IMR-90 (cell line): ENCODE measurements around the gene DYRK3. TPM values are rescaled to one million over a fixed set of nuclear protein-coding genes. Genes with fewer than 3 reads are reported as not detected.

Experiments
- ATAC-seq: fragments of 200-7000 bp; cut with Tn5 transposase; 2 replicates; pipeline ENCODE4 v1.9.1; 2020; ENCODE audit warnings: low read depth, mild to moderate bottlenecking, moderate library complexity
- Bru-seq: library from RNA; stranded (reverse); fragments of 400-500 nt; gene quantifications from one replicate; lab custom pipeline; 2021; lab: Mats Ljungman, UMichigan
- BruChase-seq, 2 experiments: library from RNA; stranded (reverse); fragments of 400-500 nt; gene quantifications; one replicate each; lab custom pipeline; 2021; lab: Mats Ljungman, UMichigan
- BruUV-seq: library from RNA; stranded (reverse); fragments of 400-500 nt; replicated peaks from 2 replicates; lab custom pipeline; 2021; lab: Mats Ljungman, UMichigan
- CTCF ChIA-PET: fragments of 300-600 bp; formaldehyde crosslinking; extraction: SDS; loops from one replicate; lab custom pipeline; 2021; ENCODE audit warnings: antibody characterized with exemption; lab: Yijun Ruan, JAX
- POLR2A ChIA-PET: fragments of 300-600 bp; sonication (Branson Sonifier 250); formaldehyde crosslinking; loops from one replicate; lab custom pipeline; 2022; ENCODE audit warnings: antibody characterized with exemption; ENCODE audit not compliant: unreplicated experiment; lab: Charles Lee
- DNase-seq: peaks from one replicate; pipeline ENCODE4 v3.0.0; 2013
- H2AFZ ChIP-seq: replicated peaks from 2 replicates; pipeline ENCODE3; 2013; ENCODE audit warnings: low read length, mild to moderate bottlenecking; ENCODE audit not compliant: poor library complexity
- H2AK5ac ChIP-seq: 2 replicates; pipeline ENCODE4 v1.6.1; 2013; ENCODE audit warnings: low read depth, low read length, inconsistent platforms
- H2AK9ac ChIP-seq: replicated peaks from 2 replicates; pipeline ENCODE3; 2013; ENCODE audit warnings: mild to moderate bottlenecking, low read depth, low read length, moderate library complexity; ENCODE audit not compliant: poor library complexity
- H2BK120ac ChIP-seq: 2 replicates; pipeline ENCODE4 v1.6.1; 2013; ENCODE audit warnings: low read depth, low read length, inconsistent platforms
- H2BK15ac ChIP-seq: 3 replicates; pipeline ENCODE4 v1.6.1; 2013; ENCODE audit warnings: low read depth, low read length, inconsistent platforms
- H2BK20ac ChIP-seq: 2 replicates; pipeline ENCODE4 v1.6.1; 2013; ENCODE audit warnings: low read depth, mild to moderate bottlenecking, inconsistent platforms, low read length, moderate library complexity
- H2BK5ac ChIP-seq: 2 replicates; pipeline ENCODE4 v1.6.1; 2013; ENCODE audit warnings: mild to moderate bottlenecking, low read depth, low read length, inconsistent platforms; ENCODE audit not compliant: poor library complexity, severe bottlenecking
- H3K14ac ChIP-seq: replicated peaks from 2 replicates; pipeline ENCODE4 v1.6.1; 2013; ENCODE audit warnings: low read depth, low read length, inconsistent platforms
- H3K18ac ChIP-seq: 2 replicates; pipeline ENCODE4 v1.6.1; 2013; ENCODE audit warnings: low read depth, low read length, control low read depth
- H3K23ac ChIP-seq: 2 replicates; pipeline ENCODE4 v1.6.1; 2013; ENCODE audit warnings: low read depth, low read length, inconsistent platforms
- H3K27ac ChIP-seq: 2 replicates; pipeline ENCODE4 v1.5.1; 2013; ENCODE audit warnings: mild to moderate bottlenecking, control low read depth, low read length; ENCODE audit not compliant: insufficient read depth
- H3K27me3 ChIP-seq: 2 replicates; pipeline ENCODE4 v1.6.1; 2013; ENCODE audit warnings: low read length; ENCODE audit not compliant: control insufficient read depth, insufficient read depth
- H3K36me3 ChIP-seq: 2 replicates; pipeline ENCODE4 v1.6.1; 2013; ENCODE audit warnings: low read length, mixed read lengths; ENCODE audit not compliant: control insufficient read depth, insufficient read depth
- H3K4ac ChIP-seq: 2 replicates; pipeline ENCODE4 v1.6.1; 2013; ENCODE audit warnings: low read depth, low read length, inconsistent platforms
- H3K4me1 ChIP-seq: 2 replicates; pipeline ENCODE4 v1.6.1; 2013; ENCODE audit warnings: low read length, mixed read lengths; ENCODE audit not compliant: control insufficient read depth, insufficient read depth
- H3K4me2 ChIP-seq: 2 replicates; pipeline ENCODE4 v1.6.1; 2013; ENCODE audit warnings: low read depth, mild to moderate bottlenecking, control low read depth, low read length, moderate library complexity
- H3K4me3 ChIP-seq: 2 replicates; pipeline ENCODE4 v1.5.1; 2013; ENCODE audit warnings: low read depth, mild to moderate bottlenecking, control low read depth, low read length, moderate library complexity; ENCODE audit not compliant: insufficient read depth
- H3K56ac ChIP-seq: 2 replicates; pipeline ENCODE4 v1.6.1; 2013; ENCODE audit warnings: low read length, inconsistent platforms; ENCODE audit not compliant: insufficient read depth; ENCODE audit errors: extremely low read depth
- H3K79me1 ChIP-seq, 2 experiments: 2 replicates each; pipeline ENCODE4 v1.6.1; 2013; ENCODE audit warnings: low read length in 2 of 2, inconsistent platforms in 1 of 2, low read depth in 1 of 2
- H3K9ac ChIP-seq: 2 replicates; pipeline ENCODE4 v1.6.1; 2013; ENCODE audit warnings: low read depth, low read length, control low read depth
- H3K9me1 ChIP-seq: 2 replicates; pipeline ENCODE4 v1.6.1; 2013; ENCODE audit warnings: low read length, inconsistent platforms; ENCODE audit not compliant: insufficient read depth
- H3K9me3 ChIP-seq: 2 replicates; pipeline ENCODE4 v1.6.1; 2013; ENCODE audit warnings: low read length; ENCODE audit not compliant: control insufficient read depth, insufficient read depth
- H4K20me1 ChIP-seq: 2 replicates; pipeline ENCODE4 v1.6.1; 2013; ENCODE audit warnings: low read length, inconsistent platforms; ENCODE audit not compliant: insufficient read depth
- H4K5ac ChIP-seq: 2 replicates; pipeline ENCODE4 v1.6.1; 2013; ENCODE audit warnings: mild to moderate bottlenecking, low read depth, low read length, control low read depth
- H4K8ac ChIP-seq, 2 experiments: 2 replicates each; pipeline ENCODE4 v1.6.1; 2013; ENCODE audit warnings: low read depth in 2 of 2, low read length in 2 of 2, control low read depth in 1 of 2, inconsistent platforms in 1 of 2
- H4K91ac ChIP-seq: 2 replicates; pipeline ENCODE4 v1.6.1; 2013; ENCODE audit warnings: low read depth, low read length, inconsistent platforms; ENCODE audit not compliant: insufficient read depth
- BHLHE40 ChIP-seq: fragments of 150-350 bp; IDR thresholded peaks from 2 replicates; pipeline ENCODE4 v1.6.1; 2016; ENCODE audit warnings: mild to moderate bottlenecking, low read depth, low read length
- CEBPB ChIP-seq: IDR thresholded peaks from 2 replicates; pipeline ENCODE4 v1.6.1; 2012; ENCODE audit warnings: low read depth, low read length, improper control_type of control experiment
- CHD1 ChIP-seq: IDR thresholded peaks from 2 replicates; pipeline ENCODE4 v1.6.1; 2012; ENCODE audit warnings: low read depth, low read length, improper control_type of control experiment
- CTCF ChIP-seq: conservative IDR thresholded peaks from 2 replicates; pipeline ENCODE4 v1.5.1; 2012; ENCODE audit warnings: mild to moderate bottlenecking, low read depth, low read length, improper control_type of control experiment
- FOS ChIP-seq: fragments of 150-350 bp; IDR thresholded peaks from 2 replicates; pipeline ENCODE4 v1.6.1; 2016; ENCODE audit warnings: low read depth, low read length
- MAZ ChIP-seq: IDR thresholded peaks from 2 replicates; pipeline ENCODE4 v1.6.1; 2012; ENCODE audit warnings: low read depth, mild to moderate bottlenecking, low read length, improper control_type of control experiment, moderate library complexity, borderline replicate concordance
- MXI1 ChIP-seq: IDR thresholded peaks from 2 replicates; pipeline ENCODE4 v1.6.1; 2012; ENCODE audit warnings: low read depth, mild to moderate bottlenecking, low read length, moderate library complexity, borderline replicate concordance
- NFE2L2 ChIP-seq: fragments of 150-350 bp; IDR thresholded peaks from 2 replicates; pipeline ENCODE4 v1.6.1; 2016; ENCODE audit warnings: low read depth, mild to moderate bottlenecking, low read length
- POLR2A ChIP-seq: IDR thresholded peaks from 2 replicates; pipeline ENCODE4 v1.6.1; 2012; ENCODE audit warnings: mild to moderate bottlenecking, low read depth, low read length
- RCOR1 ChIP-seq: IDR thresholded peaks from 2 replicates; pipeline ENCODE4 v1.6.1; 2012; ENCODE audit warnings: mild to moderate bottlenecking, low read length, improper control_type of control experiment; ENCODE audit not compliant: insufficient replicate concordance
- SMC3 ChIP-seq: fragments of 150-350 bp; IDR thresholded peaks from 2 replicates; pipeline ENCODE4 v1.6.1; 2016; ENCODE audit warnings: low read depth, mild to moderate bottlenecking, antibody characterized with exemption, low read length, moderate library complexity
- WGBS, 2 experiments: methylation state at CpG; one replicate each; pipeline versions ENCODE4 v1.1.5 to v1.1.7; 2013; ENCODE audit warnings: missing lambda C conversion rate in 2 of 2; ENCODE audit not compliant: insufficient read length in 1 of 2; ENCODE audit errors: extremely low coverage in 2 of 2; 5-methylcytosine and 5-hydroxymethylcytosine counted together
- dilution Hi-C: fragments of 300-500 bp; cut with HindIII; formaldehyde crosslinking; loops from one replicate; pipeline ENCODE4 v1.14.3; 2018; ENCODE audit warnings: low sequenced_read_pairs; ENCODE audit not compliant: unreplicated experiment
- in situ Hi-C: fragments of 300-500 bp; cut with MboI; formaldehyde crosslinking; loops from 3 replicates; pipeline ENCODE4 v1.14.3; 2019; ENCODE audit warnings: low sequenced_read_pairs, inconsistent platforms, mixed read lengths
- intact Hi-C: fragments of 100-400 bp; cut with micrococcal nuclease; formaldehyde crosslinking; loops from 2 replicates; pipeline ENCODE4 v1.10.0; 2022
- long read RNA-seq: library from polyadenylated mRNA; unstranded; transcript quantifications from one replicate; pipeline ENCODE4 v2.0.0, GENCODE V29; 2021; ENCODE audit not compliant: unreplicated experiment
- polyA plus RNA-seq, 3 experiments: library from polyadenylated mRNA; depleted of rRNA; stranded (reverse); fragments of >200 nt; gene quantifications; 2 replicates each; pipeline ENCODE4 v1.2.3, GENCODE V29; 2012; ENCODE audit warnings: low replicate concordance in 1 of 3
- total RNA-seq: library from RNA; depleted of rRNA; stranded (reverse); fragments of >200 nt; gene quantifications from 2 replicates; pipeline ENCODE4 v1.2.3, GENCODE V29; 2012; rRNA removed

DYRK3 gene
- 21.1 and 22.0 TPM in 2 replicates for total RNA-seq
- 4.6 and 5.5 TPM in 2 replicates for polyA plus RNA-seq (2012; rRNA removed)
- 2.2 and 3.2 TPM in 2 replicates for polyA plus RNA-seq (2012; cell fraction: cytosol; rRNA removed)
- 2.4 and 9.7 TPM in 2 replicates for polyA plus RNA-seq (2012; cell fraction: nucleus; rRNA removed; ENCODE audit: low replicate concordance)
- percentile 73 among the genes with signal in this experiment for Bru-seq, nascent RNA
- percentile 77 among the genes with signal in this experiment for BruChase-seq, experiment 1, labeled RNA remaining after a 6-hour chase
- percentile 83 among the genes with signal in this experiment for BruChase-seq, experiment 2, labeled RNA remaining after a 2-hour chase
- long read RNA-seq, transcript DYRK3-203 (3 exons, 2,163 nt): major isoform, 6 of 18 reads
- long read RNA-seq, partial matches to known transcripts: 5 of 18 reads
- long read RNA-seq, other reads (novel, unspliced or antisense): 3 of 18 reads

- Histone ChIP-seq H3K56ac (peak within 1 kb of the TSS; percentile 49), H3K4ac (peak within 1 kb of the TSS; percentile 89), H3K27ac (peak within 1 kb of the TSS; percentile 69), H3K14ac (peak within 1 kb of the TSS; percentile 85; the same call in 1 of the 2 replicates), H2BK20ac (0 out of 2 replicates have a peak within 1 kb of the TSS, but pooled peaks have one; percentile 42), H3K9ac (peak within 1 kb of the TSS; percentile 61), H4K5ac (peak within 1 kb of the TSS; percentile 44), H3K23ac (peak within 1 kb of the TSS; percentile 97), H3K27me3 (no peaks in the 10 kb centered on the region), H2BK15ac (peak within 1 kb of the TSS; percentile 77; the same call in 1 of the 3 replicates), H3K4me2 (peak within 1 kb of the TSS; percentile 100), H3K18ac (peak within 1 kb of the TSS; percentile 58), H4K8ac (peak within 1 kb of the TSS; percentile 73 to 91), H4K91ac (peak within 1 kb of the TSS; percentile 75), H2AFZ (peak within 1 kb of the TSS; percentile 95), H3K79me1 (peaks cover 0 to 25% of the 10 kb centered on the region in 2 experiments; a peak in 3 of 4 replicates), H3K9me1 (0 out of 2 replicates have a peak, but pooled peaks cover 3% of the 10 kb centered on the region), H3K4me3 (peak within 1 kb of the TSS; percentile 94), H3K9me3 (no peaks in the 10 kb centered on the region), H3K4me1 (peaks cover 8% of the 10 kb centered on the region), H4K20me1 (no peaks in the 10 kb centered on the region), H2AK5ac (peak within 1 kb of the TSS; percentile 27; the same call in 1 of the 2 replicates), H2AK9ac (peak within 1 kb of the TSS; percentile 86), H2BK5ac (peak within 1 kb of the TSS; percentile 80), H2BK120ac (peak within 1 kb of the TSS; percentile 70), H3K36me3 (no peaks in the 10 kb centered on the region; the same call in 1 of the 2 replicates)
- POLR2A ChIA-PET: interaction anchor here (1.5 kb wide), 1 partner anchor 29 kb away, joined by 4 read pairs; no protein-coding TSS in a partner anchor
- in situ Hi-C loops: no loop called here
- ATAC-seq (peak; percentile 88), DNase-seq (peak; percentile 92)
- WGBS, 2 experiments: 0% methylated on average over 27 of the region's 84 CpGs; no CpG with 5 or more reads in 1 of the 2 experiments
- intact Hi-C loops: loop anchor here (2.0 to 10.0 kb wide), 2 partner anchors 79 to 349 kb away; no protein-coding TSS in a partner anchor
- CTCF ChIA-PET: interaction anchor here (0.6 to 4.1 kb wide), 7 partner anchors 14 to 174 kb away, joined by 3 to 37 read pairs (median 5); no protein-coding TSS in a partner anchor
- dilution Hi-C loops: no loop called here
- BruUV-seq: no TSS peak
- TF ChIP-seq CEBPB (no peak), POLR2A (peak; percentile 96), MXI1 (peak; percentile 97), CHD1 (peak; percentile 41; the same call in 1 of the 2 replicates), CTCF (peak; percentile 8; the same call in 1 of the 2 replicates), FOS (no peak), BHLHE40 (peak; percentile 45; the same call in 1 of the 2 replicates), NFE2L2 (no peak), RCOR1 (no peak), SMC3 (no peak), MAZ (peak; percentile 97)
These were observed at the start of gene DYRK3 for GRCh38 chr1:206635080-206635977. Gene DYRK3, plus strand, starts transcription at chr1:206635536. Its CDS starts 168 bp downstream, at chr1:206635704.
